ENCODE measurements around the gene GSTM4.
"Not testable (repeated sequence)": the region's sequence is repeated elsewhere in the genome, so short reads cannot be mapped to it uniquely, and the experiment has no call there.

- TF ChIP-seq, protein P1, sequence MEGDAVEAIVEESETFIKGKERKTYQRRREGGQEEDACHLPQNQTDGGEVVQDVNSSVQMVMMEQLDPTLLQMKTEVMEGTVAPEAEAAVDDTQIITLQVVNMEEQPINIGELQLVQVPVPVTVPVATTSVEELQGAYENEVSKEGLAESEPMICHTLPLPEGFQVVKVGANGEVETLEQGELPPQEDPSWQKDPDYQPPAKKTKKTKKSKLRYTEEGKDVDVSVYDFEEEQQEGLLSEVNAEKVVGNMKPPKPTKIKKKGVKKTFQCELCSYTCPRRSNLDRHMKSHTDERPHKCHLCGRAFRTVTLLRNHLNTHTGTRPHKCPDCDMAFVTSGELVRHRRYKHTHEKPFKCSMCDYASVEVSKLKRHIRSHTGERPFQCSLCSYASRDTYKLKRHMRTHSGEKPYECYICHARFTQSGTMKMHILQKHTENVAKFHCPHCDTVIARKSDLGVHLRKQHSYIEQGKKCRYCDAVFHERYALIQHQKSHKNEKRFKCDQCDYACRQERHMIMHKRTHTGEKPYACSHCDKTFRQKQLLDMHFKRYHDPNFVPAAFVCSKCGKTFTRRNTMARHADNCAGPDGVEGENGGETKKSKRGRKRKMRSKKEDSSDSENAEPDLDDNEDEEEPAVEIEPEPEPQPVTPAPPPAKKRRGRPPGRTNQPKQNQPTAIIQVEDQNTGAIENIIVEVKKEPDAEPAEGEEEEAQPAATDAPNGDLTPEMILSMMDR (IDR thresholded peaks at IDR 0.05; ENCODE audit: insufficient read depth, low read depth, low read length), result not testable (repeated sequence)
- TF ChIP-seq EZH2 (IDR thresholded peaks at IDR 0.05; ENCODE audit: insufficient read depth, low read length), result not testable (repeated sequence)
These were observed 22.7 kb downstream of the GSTM4 start for GRCh38 chr1:109678637-109679036.

All from astrocyte (in vitro differentiated cells and primary cell).